ENCODE data around the gene COG8.

- TF ChIP-seq CTCF (optimal IDR thresholded peaks at IDR 0.05 in 1 of 3, IDR thresholded peaks at IDR 0.05 in 1 of 3, conservative IDR thresholded peaks at IDR 0.05 in 1 of 3; ENCODE audit: extremely low read depth in 1 of 3, insufficient read depth in 2 of 3, low read length in 3 of 3) (no peak), EZH2 (IDR thresholded peaks at IDR 0.05; ENCODE audit: low read length) (no peak)
Observed at GRCh38 chr16:69301187-69301586, 38.2 kb downstream of the COG8 start.
